Measurements from ENCODE around the gene RRBP1.
"Not testable (repeated sequence)": the region's sequence is repeated elsewhere in the genome, so short reads cannot be mapped to it uniquely, and the experiment has no call there.

Gene RRBP1

DNA sequence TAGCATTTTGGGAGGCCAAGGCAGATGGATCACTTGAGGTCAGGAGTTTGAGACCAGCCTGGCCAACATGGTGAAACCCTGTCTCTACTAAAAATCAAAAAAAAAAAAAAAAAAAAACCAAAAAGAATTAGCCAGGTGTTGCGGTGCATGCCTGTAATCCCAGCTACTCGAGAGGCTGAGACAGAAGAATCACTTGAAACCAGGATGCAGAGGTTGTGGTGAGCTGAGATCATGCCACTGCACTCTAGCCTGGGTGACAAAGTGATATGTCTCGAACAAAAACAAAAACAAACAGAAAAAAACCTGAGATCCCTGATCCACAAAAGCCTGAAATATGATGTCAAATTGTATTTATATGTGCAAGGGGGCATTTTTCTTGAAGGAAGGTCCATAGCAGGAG lies 25.9 kb upstream of the RRBP1 start:
- not testable (repeated sequence) for DNase-seq

DNA sequence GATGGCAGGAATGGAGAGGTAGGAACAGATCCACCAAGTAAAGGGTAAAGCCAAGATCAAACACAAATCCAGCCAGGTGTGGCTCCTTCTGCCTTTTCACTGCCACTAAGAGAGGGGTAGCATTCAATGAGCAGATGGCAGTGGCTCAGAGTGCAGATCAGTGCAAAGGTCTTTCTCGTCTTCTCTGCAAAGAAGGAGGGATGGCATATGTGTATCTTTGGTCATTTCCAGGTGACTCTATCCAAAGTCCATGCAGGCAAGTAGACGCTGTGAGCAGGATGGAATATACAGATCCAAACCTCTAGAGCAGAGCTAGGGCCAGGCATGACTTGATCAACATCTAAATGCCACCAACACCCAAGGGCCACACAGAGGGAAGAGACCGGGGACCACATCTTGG lies 24.6 kb upstream of the RRBP1 start:
- no peak for DNase-seq

DNA sequence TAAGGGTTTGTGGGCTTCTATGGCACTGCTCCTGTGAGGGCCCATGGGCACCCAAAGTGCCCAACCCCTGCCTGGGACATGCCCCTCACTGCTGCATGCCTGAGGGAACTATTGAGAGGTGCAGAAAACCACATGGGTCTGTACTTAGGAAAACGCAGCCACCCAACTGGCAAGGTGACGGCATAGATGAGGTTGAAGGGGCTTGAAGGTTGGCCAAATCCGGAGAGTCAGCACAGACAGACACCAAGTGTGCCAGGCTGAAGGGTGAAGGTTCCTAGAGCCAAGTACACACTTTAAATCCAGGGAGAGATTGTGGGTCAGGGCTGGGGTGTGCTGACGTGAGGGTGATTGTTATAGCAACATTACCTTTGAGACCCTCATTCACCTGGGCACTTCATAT lies 23.9 kb upstream of the RRBP1 start:
- no peak for DNase-seq

DNA sequence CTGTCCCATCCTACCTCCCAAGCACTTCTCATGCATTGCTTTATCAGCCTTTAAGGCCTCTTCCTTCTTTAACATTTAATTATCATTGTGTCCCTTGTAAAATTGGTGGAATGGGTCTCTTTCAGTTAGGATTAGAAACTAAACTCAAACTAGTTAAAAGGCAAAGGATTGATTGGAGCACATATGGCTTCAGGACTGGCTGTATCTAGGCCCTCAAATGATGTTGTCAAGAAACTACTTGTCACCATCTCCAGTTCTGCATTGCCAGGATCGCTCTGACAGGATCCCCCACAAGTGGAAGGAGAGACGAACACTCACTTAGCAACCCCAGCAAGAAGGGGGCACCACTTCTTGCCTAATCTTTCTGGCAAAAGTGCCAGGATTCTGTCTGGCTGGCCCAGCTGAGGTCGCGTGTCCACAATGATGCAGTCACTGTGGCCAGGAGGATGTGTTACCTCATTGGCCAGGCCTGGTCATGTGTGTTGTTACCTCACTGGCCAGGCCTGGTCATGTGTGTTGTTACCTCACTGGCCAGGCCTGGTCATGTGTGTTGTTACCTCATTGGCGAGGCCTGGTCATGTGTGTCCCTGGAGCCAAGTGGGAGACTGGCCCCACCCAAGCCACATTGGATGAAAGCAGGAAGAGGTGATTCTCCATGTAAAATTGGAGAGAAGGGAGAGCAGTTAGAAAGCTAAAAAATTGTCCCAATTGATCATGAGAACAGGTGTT lies 22.7 kb upstream of the RRBP1 start:
- no peak for DNase-seq

DNA sequence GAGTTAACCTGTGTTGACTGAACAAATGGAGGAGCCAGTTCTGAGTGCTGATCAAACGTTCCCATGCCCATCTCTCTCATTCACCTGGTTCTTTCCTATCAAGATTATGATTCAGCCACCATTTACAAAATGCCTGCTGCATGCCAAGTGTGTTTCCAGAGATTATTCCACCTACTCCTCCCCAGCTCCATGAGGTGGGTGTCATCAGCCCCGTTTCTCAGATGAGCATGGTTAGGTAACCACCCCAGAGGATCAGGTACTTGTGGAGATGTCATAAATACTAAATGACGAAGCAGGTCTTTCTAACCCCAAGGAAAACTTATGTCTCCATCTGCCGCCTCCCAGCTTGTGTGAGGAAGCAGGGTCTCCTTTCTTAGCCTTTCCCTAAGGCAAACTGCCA lies 19.8 kb upstream of the RRBP1 start:
- no peak for DNase-seq

DNA sequence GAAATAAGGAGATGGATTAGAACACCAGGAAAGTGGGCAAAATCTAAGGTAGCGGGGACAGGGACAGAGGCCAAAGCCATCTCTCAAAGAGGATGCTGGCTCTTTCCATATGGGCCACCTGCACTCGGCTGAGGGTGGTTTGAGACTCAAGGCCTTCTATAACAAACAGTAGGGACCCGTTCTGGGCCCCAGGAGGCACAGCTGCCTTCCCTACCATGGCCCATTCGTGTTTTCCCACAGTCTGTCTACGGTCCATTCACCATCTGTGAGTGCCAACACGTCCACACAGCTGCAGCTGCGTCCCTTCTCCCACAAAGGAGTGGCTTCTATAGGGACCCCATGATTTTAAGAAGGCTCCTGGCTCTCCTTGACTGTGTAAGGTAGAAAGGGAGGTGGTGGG lies 18.6 kb upstream of the RRBP1 start:
- DNase-seq, result no peak

DNA sequence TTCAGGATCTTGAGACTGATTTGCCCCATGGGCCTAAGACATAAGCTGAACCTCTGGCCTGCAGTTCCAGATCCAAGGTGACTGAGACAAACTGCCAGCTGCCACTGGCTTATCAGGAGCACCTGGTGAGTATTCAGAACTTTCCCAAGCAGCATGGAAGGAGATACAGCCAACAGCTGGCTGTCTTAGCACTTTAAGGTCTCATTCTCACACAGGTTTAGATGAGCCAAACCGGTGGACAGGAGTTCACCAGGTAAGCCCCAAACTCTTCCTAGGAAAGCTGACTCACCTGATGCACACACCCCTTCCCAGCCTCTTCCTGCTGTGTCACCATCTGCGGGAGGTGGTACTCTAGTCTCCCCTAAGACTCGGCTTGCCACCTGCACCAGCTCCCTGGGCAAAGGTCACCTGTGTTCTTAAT lies 17.9 kb upstream of the RRBP1 start, which contains the start of gene BANF2:
Gene BANF2, plus strand, starts transcription at position 36 of the 421 bp plus-strand sequence. CDS start 25,060 bp downstream, outside the sequence.
- no peak for DNase-seq

DNA sequence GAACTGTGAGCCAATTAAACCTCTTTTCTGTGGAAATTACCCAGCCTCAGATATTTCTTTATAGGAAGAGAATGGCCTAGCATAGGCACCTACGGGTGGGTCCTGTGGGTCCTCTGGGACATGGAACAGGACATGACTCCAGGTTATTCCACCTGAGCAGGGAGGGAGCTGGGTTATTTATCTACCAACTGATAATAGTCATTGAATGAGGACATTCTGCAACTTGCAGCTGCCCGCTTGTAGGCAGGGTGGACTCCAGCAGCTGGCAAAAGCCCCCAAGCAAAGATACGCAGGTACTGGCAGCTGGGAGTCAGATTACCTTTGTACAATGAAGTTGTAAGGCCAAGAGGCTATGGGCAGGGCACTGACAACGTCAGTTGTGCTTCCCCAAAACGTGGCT lies 16.3 kb upstream of the RRBP1 start:
- no peak for DNase-seq

DNA sequence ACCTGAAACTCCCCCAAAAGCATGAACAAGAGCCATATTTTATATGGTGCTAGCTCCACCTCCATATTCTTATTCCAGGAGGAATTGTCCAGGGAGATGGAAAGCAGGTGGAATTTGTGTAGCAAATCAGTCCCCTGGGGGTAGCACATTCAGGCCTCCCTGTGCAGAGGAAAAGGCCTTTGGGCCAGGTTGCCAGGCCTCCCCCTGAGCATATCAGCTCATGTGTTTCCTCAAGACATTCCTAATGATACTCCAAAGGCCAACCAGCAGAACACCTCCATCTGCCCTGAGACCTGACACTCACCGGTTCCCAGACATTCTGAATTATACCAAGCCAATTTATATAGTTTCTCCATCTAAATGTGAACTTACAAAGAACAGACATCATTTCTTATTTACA lies 15.1 kb upstream of the RRBP1 start:
- no peak for DNase-seq

DNA sequence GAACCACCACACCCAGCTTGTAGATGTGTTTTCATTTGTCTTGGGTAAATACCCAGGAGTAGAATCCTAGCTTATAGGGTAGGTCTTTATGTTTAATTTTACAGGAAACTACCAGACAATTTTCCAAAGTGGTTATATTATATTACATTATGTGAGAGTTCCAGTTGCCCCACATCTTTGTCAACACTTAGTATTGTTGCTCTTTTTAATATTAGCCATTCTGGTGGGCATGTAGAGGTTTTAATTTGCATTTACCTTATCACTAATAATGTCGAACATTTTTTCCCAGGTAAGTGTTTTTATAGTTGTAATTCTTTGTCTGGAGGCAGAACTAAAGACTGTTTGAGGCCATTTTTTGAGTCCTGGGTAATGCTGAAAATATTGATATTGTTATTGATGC lies 14.2 kb upstream of the RRBP1 start:
- DNase-seq, result no peak

DNA sequence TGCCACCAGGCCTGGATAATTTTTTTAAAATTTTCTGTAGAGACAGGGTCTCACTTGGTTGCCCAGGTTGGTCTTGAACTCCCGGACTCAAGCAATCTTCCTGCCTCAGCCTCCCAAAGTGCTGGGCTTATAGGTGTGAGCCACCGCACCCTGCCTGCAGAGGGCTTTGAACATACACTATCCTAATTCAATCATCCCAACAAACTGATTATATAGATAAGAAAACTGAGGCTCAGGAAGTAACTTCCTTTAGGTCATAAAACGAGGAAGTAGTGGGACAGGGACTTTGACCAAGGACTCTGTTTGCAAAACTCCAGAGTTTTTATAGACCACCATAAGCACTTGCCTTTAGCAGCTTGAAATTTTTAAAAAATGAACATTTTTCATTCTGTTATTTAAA lies 12.7 kb upstream of the RRBP1 start:
- DNase-seq, result no peak

DNA sequence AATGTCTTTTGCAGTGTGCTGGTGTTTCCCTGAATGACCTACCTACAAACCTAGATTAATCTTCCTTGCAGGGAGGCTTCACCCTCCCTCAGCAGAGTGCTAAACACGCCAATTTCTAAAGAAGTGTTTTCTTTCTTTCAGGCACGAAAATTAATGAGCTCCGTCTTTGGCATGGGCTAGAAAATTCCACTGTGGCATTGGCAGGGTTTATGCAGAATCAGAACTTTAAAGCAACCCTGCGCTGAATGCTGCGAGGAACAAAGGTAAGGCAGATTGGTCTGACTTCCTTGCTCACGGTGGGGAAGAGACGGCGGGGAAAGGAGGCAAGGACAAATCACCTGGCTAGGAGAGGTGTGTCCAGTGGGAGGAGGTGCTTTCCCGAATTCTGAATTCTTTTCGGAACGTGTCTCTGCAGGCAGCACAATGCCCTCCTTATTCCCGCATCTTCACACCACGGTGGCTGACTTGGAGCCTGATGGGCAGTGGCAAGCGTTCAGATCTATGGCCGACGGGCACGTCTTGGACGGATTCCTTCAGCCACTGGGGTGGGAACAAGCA lies 11.5 kb upstream of the RRBP1 start:
- DNase-seq, result no peak

DNA sequence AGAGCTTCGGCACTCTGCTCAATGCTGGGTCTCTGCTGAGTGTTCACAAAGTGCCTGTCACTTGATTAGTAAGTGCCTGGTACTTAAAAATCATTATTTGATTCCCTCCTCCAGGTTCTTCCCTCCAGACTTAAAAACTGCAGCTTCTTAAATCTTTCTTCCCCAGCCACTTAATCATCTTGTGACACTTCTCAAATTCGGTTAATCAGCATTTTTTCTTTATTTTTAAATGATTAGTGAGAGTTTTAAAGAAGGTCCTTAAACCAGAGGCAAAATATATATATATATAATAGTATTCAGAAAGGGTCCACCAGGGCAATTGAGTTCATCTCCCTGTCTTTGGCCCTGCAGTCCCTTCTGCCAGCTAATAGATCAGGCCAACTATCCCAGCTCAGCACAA lies 9.7 kb upstream of the RRBP1 start:
- no peak for DNase-seq

DNA sequence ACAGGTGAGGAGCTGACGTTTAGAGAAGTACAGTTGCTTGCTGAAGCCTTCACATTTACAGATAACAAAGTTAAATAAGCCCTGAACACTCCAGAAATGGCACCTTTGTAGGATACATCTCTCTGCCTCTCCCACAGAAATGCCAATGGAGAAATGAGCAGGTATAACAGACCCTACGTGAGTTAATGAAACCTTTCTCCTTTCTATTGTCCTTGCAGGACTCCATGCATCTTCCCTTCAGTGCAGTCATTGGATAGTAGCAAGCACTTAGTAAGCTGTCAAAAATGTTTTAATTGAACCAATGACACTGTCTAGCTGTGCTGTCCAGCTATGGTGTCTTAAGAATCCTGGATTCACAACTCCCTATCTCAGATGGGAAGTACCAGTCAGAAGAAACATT lies 8.1 kb upstream of the RRBP1 start:
- no peak for DNase-seq

DNA sequence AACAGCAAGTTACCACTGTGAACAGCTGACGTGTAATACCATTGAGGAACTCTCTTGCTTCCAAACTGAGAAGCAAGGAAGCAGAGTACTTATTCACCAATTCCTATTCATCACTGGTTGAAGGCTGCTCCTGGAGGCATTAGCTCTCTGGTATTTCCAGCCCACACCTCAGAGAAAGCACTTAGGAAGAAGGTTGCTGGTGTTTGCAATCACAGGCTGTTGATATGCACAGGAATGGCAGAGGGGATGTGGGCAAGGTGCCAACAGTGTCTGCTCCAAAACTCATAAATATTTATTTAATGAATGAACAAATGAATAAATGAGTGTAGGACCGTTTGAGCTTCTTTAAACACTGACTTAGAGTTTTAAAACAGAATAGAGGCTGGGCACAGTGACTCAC lies 6.9 kb upstream of the RRBP1 start:
- no peak for DNase-seq

DNA sequence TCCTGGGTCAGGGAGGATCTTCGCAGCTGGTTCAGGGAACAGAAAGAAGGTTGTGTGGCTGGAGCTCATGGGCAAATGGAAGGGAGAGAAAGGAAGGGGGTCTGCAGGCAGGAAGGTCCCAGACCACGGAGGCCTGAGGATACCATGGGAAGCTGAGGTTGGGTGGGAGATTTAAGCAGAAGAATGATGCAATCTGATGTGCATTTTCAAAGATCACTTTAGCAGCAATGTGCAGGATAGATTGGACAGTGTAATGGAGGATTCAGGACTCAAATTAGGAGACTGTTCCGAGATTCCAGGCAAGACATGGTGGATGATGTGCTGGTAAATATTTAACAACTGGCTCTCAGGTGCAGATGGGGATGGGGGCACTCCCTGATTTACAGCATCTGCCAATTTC lies 5.8 kb upstream of the RRBP1 start:
- no peak for DNase-seq

DNA sequence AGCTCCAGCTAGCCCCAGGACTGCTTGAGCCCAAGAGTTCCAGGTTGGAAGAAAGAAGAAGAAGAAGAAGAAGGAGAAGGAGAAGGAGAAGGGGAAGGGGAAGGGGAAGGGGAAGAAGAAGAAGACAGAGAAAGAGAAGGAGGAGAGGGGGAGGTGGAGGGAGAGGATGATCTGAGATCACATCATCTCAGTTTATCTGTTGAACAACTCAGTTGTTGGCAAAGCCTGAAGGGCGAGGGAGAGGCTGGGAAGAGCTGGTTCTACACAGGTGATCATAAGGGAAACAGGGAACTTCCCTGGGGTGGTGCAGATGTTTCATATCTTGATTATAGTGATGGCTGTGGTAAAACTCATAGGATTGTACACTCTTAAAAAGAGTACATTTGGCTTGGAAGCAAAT lies 3.1 kb upstream of the RRBP1 start:
- DNase-seq, result no peak

DNA sequence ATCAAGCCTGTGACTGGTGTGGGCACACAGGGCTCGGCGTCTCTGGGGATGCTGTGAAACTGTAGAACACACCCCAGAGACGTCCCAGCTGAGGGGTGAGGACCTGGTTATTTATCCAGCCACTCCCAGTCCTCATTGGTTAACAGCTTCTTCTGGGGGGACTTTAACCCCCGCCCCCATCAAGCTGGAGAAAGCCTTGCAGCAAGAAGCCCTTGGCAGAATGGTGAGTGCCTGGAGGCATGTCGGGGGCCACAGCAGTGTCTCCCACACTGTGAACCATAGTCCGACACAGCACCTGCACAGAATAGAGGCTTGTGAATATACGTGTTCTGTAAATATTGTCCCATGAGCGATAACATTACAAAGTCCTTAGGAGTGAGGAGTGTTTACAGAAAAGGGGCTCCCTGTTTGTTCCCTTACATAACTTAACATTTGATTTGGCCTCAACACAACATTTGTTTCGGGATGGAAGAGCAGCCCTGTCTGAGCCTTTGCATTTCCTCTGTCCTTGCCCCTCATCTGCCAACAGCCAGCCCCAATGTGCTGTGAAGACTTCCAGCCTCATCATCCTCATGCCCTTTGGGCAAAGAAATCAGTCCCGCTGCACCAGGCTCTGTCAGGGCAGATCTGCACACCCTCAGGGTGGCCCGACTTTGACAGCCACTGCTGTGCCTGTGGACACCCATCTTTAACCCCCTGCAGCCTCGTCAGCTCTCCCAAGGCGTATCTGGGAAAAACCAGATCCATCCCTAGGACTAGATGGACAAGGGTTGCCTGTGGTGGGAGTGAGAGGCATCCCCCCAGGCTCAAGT lies 2.2 kb upstream of the RRBP1 start:
- no peak for DNase-seq

DNA sequence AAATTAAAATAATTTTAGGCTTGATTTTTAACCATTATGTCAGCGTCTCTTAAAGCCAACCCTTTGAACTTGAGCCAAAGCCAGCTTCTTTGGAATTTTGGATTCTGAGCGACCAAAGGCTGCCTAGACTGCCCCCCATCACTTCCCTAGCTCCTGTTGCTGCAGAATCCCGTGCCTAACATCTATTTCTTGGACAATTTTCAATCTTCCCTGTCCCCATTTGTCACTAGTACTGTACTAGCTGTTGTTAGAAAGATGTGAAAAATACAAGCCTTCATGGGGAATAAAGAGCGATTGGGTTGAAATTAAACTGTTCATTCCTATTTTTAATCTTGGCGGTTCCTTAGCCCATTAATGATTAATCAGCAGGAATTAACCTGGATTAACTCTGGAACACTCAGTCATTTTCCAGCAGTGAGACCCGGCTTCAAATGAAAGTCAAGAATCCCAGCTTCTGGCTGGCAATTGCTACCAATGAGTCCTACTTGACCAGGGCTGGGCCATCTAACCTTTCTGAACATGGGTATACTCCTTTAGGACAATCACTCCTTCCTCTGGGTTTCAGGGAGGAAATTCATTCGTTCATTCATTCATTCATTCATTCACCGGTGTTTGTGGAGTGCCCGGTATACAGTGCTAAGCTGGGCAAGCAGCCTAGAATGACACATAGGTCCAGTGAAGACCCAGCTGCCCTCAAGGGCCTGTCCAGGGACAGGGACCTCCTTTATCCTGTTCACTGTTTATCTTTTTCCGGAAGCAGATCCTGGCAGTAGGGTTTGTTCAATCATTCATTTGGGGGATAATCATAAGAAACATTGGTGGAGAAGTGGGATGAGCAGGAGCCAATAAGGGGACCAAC lies 1.4 kb upstream of the RRBP1 start:
- no peak for DNase-seq

DNA sequence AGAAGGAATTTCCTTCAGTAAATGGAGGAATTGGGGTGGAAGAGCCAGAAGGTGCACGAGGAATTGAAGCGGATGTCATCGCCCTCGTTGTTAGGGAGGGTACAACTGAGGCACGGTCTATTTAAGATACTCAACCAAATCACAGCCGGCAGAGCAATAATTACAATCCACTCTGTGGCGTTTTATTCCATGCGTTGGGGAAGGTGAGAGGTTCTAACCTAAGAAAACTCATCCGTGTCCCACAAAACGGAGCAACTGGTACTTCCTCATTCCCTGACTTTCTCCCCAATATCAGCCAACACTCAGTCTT lies 802 bp upstream of the RRBP1 start:
- DNase-seq, result no peak

DNA sequence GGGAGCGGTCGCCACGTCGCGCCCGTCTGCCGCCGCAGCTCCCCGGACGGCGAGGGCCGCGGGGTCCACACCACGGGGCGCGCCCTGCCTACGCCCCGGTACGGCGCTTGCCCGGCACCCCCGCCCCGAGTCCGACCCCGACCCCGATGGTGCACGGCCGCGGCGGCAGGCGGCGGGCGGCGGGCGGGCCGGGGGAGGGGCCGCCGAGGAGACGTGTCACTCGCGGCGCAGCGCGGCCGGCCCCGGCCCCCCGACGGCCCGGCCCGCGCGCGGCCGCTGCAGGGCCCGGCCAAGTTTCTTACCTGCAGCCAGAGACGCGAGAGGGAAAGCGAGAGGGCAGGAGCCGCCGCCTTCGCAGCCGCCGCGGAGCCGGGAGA lies 328 bp downstream of the RRBP1 start:
- DNase-seq, result no peak

DNA sequence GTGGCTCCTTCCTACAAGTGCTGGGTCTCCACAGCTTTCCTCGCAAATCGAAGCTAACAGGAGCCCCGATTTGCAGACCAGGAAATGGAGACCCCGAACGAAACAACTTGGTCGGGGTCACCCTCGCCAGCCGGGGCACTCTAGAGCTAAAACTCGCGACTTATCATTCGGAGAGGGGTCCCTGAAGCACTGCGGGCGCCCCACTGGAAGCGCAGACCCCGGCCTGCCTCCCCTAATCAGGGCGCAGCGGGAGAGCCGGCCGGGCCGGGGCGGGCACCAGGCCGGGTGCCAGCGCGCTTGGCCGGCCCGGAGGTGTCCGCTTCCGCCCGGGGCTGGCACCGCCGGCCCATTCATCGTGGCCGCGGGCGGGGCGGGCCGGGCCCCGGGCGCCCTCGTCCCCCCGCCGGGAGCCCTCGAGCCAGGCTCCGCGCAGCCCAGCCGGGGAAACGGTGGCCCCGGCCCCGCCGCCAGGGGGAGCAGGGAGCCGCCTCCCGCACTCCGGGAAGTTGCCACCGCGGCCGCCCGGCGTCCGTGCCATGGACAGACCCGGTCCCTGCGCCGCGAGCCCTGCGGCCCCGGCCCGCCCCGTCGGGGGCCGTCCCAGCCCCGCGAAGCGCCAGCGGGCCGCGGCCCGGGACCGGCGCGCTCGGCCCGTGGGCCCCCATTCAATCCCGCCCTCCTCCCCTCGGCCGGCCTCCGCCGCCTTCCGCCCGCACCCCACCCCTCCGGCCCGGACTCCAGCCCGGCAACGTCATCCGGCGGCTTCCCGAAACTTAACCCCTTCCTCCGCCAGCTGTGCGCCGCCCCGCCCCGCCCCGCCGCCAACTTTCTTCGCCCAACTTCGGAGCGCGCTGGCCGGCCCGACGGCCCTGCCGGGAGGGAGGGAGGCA lies 961 bp downstream of the RRBP1 start:
- DNase-seq, result peak; percentile 63

All from effector CD8-positive, alpha-beta T cell (primary cell).